Gastrocnemius medialis (tissue), 4 donors: ENCODE data around the gene COL4A3. TPM values are rescaled to one million over a fixed set of nuclear protein-coding genes. Genes with fewer than 3 reads are reported as not detected.

Experiments
- ATAC-seq, 2 donors: fragments of 150-250 bp; one replicate each; pipeline ENCODE4 v1.9.1; 2016
- DNase-seq, 2 donors: peaks; one replicate each; pipeline ENCODE4 v3.0.0-alpha.2; 2019
- H3K27ac ChIP-seq, 4 donors: fragments of 200-600 bp; sonication (generic); 1 replicate in 1 of 4; 2 replicates in 3 of 4; pipeline ENCODE4 v1.5.1; 2016 to 2018; ENCODE audit warnings: mild to moderate bottlenecking in 2 of 4, moderate library complexity in 1 of 4
- H3K27me3 ChIP-seq, 3 donors: fragments of 200-600 bp; sonication (generic) in 2 of 3; 1 replicate in 1 of 3; 2 replicates in 2 of 3; pipeline versions ENCODE4 v1.5.1 to v1.6.0; 2016 to 2019; ENCODE audit warnings: mild to moderate bottlenecking in 1 of 3, moderate library complexity in 1 of 3
- H3K36me3 ChIP-seq, 2 donors: fragments of 200-600 bp; sonication (generic) in 1 of 2; one replicate each; pipeline ENCODE4 v1.5.1; 2017 to 2018
- H3K4me1 ChIP-seq, 2 donors: fragments of 200-600 bp; sonication (generic) in 1 of 2; one replicate each; pipeline ENCODE4 v1.5.1; 2016 to 2017; ENCODE audit warnings: mild to moderate bottlenecking in 2 of 2
- H3K4me3 ChIP-seq, 4 donors: fragments of 200-600 bp; sonication (generic) in 3 of 4; 1 replicate in 1 of 4; 2 replicates in 3 of 4; pipeline ENCODE4 v1.5.1; 2016 to 2019; ENCODE audit warnings: mild to moderate bottlenecking in 2 of 4
- H3K9me3 ChIP-seq, 3 donors: fragments of 200-600 bp; sonication (generic) in 2 of 3; 1 replicate in 1 of 3; 2 replicates in 2 of 3; pipeline ENCODE4 v1.5.1; 2016 to 2019
- CTCF ChIP-seq, 5 experiments: fragments of 450-650 bp in 3 of 5; fragments of 200-600 bp in 2 of 5; sonication (generic) in 2 of 5; IDR thresholded peaks in 4 of 5; conservative IDR thresholded peaks in 1 of 5; 1 replicate in 4 of 5; 2 replicates in 1 of 5; pipeline ENCODE4 v1.5.1; 2016 to 2019; ENCODE audit warnings: antibody characterized with exemption in 5 of 5, mild to moderate bottlenecking in 3 of 5, moderate library complexity in 3 of 5
- POLR2A ChIP-seq, 2 donors: fragments of 450-650 bp; IDR thresholded peaks; one replicate each; pipeline ENCODE4 v1.6.1; 2017; ENCODE audit warnings: antibody characterized with exemption in 2 of 2, mild to moderate bottlenecking in 2 of 2, moderate library complexity in 2 of 2
- in situ Hi-C, 4 donors: fragments of 200-750 bp; cut with MboI; loops; one replicate each; pipeline versions ENCODE4 v1.15.0 to v1.8.0; 2017; ENCODE audit warnings: low sequenced_read_pairs in 4 of 4
- intact Hi-C: fragments of 100-400 bp; cut with DNase I; formaldehyde crosslinking; loops from one replicate; pipeline ENCODE4 v1.15.1; 2023; ENCODE audit warnings: low total_unique reads
- total RNA-seq, 4 donors: library from RNA; depleted of rRNA; stranded (reverse); fragments of >200 nt; gene quantifications; one replicate each; pipeline versions ENCODE4 v1.1.0 to v1.2.3, GENCODE V29; 2016

The COL4A3 gene
- total RNA-seq, 4 donors from 2014 or later, result 1.9 to 66.8 (median 3.8) TPM

GRCh38 chr2:227287771-227288170 is 123.3 kb downstream of the COL4A3 start:
- TF ChIP-seq POLR2A (IDR thresholded peaks at IDR 0.05) (no peak), CTCF (IDR thresholded peaks at IDR 0.05 in 4 of 5, conservative IDR thresholded peaks at IDR 0.05 in 1 of 5) (no peak)
- Histone ChIP-seq H3K27me3 (no peaks in the 10 kb centered on the region), H3K27ac (no peak overlapping the region), H3K4me3 (no peak overlapping the region), H3K36me3 (peaks cover 0 to 62% of the 10 kb centered on the region in 2 donors), H3K4me1 (no peaks in the 10 kb centered on the region), H3K9me3 (no peaks in the 10 kb centered on the region)
- DNase-seq, result no peak
- ATAC-seq, result no peak
- in situ Hi-C loops, result no loop called here
- intact Hi-C loops, result no loop called here

DNA sequence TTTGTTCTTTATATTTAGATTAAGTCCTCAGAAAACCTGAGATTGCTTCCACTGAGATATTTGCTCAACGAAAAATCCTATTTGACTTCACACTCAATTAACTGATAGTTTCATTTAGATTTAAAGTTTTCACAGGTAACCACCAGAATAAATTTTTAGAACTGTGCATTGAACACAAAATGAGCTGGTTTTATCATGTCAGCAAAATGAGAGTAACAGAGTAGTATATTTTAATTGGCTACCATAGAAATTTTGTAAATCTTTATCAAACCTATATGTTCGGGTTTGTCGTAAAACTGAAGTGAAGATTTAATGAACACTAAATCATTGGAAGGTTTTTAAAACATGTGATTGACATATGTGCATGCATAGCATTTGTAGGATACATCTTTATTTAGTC is 127.9 kb downstream of the COL4A3 start:
- no peak for ATAC-seq
- no peak for DNase-seq
- Histone ChIP-seq H3K4me1 (no peaks in the 10 kb centered on the region), H3K27ac (no peak overlapping the region), H3K9me3 (no peaks in the 10 kb centered on the region), H3K27me3 (no peaks in the 10 kb centered on the region), H3K36me3 (peaks cover 0 to 72% of the 10 kb centered on the region in 2 donors), H3K4me3 (no peak overlapping the region)
- intact Hi-C loops (no loop called here), in situ Hi-C loops (no loop called here)
- TF ChIP-seq CTCF (IDR thresholded peaks at IDR 0.05 in 4 of 5, conservative IDR thresholded peaks at IDR 0.05 in 1 of 5) (no peak), POLR2A (IDR thresholded peaks at IDR 0.05) (no peak)

- DNase-seq, result no peak
- no peak overlapping the region for H3K4me3 ChIP-seq
- no peaks in the 10 kb centered on the region for H3K9me3 ChIP-seq
- no peaks in the 10 kb centered on the region for H3K4me1 ChIP-seq
- peaks cover 0 to 80% of the 10 kb centered on the region in 2 donors for H3K36me3 ChIP-seq
- intact Hi-C loops, result no loop called here
- no peak for ATAC-seq
- no peaks in the 10 kb centered on the region for H3K27me3 ChIP-seq
- in situ Hi-C loops, result no loop called here
- no peak for TF ChIP-seq POLR2A (IDR thresholded peaks at IDR 0.05)
- no peak for TF ChIP-seq CTCF (IDR thresholded peaks at IDR 0.05 in 4 of 5, conservative IDR thresholded peaks at IDR 0.05 in 1 of 5)
- no peak overlapping the region for H3K27ac ChIP-seq
These were observed 129.1 kb downstream of the COL4A3 start for GRCh38 chr2:227293531-227293930.

- peaks cover 0 to 64% of the 10 kb centered on the region in 2 donors for H3K36me3 ChIP-seq
- no peaks in the 10 kb centered on the region for H3K27me3 ChIP-seq
- intact Hi-C loops (no loop called here), in situ Hi-C loops (no loop called here)
- no peaks in the 10 kb centered on the region for H3K4me1 ChIP-seq
- TF ChIP-seq CTCF (IDR thresholded peaks at IDR 0.05 in 4 of 5, conservative IDR thresholded peaks at IDR 0.05 in 1 of 5), result no peak
- no peak for TF ChIP-seq POLR2A (IDR thresholded peaks at IDR 0.05)
- H3K9me3 ChIP-seq, result no peaks in the 10 kb centered on the region
- ATAC-seq (no peak), DNase-seq (no peak)
- no peak overlapping the region for H3K27ac ChIP-seq
- no peak overlapping the region for H3K4me3 ChIP-seq
These were observed 131.4 kb downstream of the COL4A3 start for GRCh38 chr2:227295806-227296205.
